Activated CD4-positive, alpha-beta T cell treated with anti-CD3 and anti-CD28 coated beads for 1 hour (primary cell): ENCODE measurements around the gene EFCAB6.

ENCODE experiments used
- DNase-seq: peaks from one replicate; pipeline ENCODE4 v3.0.0-alpha.2; 2020

EFCAB6 gene

DNA sequence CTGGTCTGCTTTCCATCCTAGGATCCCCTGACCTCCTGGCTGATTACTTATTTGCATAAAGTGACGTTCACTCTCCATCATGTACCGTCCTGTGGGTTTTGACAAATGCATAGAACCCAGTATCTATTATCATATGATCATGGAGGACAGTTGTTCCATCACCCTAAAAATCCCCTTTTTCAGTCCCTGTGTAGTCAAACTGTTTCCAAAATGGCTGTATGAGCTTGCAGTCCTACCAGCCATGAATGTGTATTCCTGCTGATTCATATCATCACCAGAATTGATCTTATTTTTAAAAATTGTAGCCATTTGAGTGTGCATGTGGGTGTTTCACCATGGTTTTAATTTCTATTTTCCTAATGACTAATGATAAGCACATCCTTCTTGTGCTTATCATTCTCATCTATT is 291.5 kb downstream of the EFCAB6 start:
- DNase-seq = no peak

DNA sequence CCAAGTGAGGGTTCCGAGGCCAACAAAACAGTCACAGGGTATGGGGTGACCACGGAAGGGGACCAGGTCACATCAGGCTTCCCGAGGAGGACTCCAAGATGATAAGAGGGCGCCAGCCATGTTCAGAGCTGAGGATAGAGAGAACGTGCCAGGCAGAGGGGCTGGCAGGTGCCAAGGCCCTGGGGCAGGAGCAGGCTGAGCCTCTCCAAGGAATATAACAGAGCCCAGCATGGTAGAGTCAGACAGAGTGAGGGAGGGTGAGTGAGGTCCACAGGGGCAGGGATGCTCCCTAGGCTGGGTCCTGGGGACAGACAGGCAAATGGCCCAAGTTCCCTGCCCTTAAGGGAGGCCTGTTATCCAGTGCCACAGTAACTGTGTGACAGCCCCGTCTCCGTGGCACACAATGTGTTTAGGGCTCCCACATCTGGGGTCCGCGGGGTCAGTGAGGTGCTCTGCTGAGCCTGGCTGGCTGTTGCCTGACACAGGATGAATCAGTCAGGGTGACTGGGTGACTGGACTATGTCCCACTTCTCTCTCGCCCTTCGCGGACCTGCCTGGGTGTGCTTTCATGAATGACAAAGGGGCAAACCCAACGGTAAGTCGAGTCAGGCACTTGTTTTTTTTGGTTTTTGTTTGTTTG is 295.0 kb downstream of the EFCAB6 start:
- DNase-seq = no peak

DNA sequence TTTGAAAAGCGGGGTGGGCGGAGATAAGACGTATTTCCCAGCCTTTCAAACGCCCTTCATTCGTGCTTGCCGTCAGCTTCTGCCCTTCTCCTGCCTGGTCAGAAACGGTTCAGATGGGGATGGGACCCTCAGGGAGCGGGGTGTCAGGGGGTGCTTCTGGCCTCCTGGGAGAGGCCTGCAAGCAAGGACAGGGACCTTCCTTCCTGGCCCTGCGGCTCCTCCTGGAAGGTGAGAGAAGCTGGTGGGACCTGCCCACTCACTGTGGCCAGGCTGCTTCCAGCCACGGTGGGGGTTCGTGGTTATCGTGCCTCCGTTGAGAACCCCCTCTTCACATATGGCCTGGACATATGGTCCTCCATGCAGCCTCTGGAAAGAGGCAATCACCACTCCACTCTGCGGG is 295.7 kb downstream of the EFCAB6 start:
- no peak for DNase-seq

DNA sequence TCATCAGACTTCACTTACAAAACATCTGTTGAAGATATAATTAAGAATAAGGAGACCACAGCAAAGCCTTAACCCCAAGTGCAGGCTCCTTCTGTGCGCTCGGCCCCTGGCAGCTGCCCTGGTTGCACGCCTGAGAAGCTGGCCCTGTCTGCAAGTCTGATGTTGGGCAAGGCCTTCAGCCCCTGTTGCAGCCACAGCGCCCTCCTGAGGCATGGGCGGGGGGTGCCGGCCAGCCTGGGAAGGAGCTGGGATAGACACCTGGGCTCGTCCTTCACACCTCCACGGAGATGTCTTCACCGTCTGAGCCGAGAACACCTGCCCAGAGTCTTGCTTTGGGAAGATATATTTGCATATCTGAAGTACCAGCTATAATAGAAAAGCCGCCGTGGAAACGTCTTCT is 296.2 kb downstream of the EFCAB6 start:
- no peak for DNase-seq

DNA sequence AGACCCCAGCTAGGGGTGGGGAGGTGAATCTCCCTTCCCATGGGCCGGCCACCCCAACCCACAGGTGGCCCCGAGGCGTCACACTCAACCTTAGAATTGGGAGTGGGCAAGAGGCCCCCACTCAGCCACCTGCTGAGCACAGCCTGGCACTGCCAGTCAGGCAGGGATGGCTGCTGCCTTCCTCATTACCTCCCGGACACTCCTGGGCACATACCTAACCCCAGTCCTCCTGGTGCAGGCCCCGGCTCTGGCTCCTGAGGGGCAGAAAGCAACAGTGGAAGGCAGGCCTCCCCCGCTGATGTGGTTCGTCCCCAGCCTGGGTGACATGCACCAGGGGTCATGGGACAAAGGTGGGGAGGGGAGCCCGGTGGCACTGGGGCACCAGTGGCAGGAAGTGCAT is 296.7 kb downstream of the EFCAB6 start:
- no peak for DNase-seq

DNA sequence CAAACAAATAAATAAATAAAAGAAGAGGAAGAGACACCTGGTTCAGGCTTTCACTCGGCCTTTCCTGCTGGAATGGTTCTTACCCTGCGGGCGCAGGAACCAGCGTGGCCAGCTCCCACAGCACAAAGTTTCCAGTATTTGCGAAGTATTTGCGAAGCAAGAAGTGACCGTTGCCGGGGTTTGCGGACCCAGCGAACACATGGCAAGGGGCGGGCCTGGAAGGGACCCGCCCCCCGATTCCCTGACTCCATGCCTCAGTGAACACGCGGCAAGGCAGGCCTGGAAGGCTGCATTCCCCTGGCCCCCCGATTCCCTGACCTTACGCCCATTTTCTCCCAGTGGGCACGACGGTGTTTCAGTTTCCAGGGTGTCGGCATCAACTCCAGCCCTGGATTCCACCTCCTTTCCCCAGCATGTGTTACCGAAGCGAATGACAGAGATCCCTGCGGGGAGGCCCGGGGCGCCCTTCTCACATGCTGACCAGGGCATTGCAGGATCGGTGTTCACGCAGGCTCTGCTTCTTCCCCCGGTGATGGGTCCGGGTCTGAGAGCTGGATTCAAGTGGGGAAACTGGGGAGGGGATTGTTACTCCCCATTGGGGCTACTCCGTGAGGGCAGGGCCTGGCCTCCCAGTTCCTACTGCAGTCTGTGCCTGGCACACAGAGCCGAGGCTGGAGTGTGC is 297.5 kb downstream of the EFCAB6 start:
- DNase-seq = no peak

DNA sequence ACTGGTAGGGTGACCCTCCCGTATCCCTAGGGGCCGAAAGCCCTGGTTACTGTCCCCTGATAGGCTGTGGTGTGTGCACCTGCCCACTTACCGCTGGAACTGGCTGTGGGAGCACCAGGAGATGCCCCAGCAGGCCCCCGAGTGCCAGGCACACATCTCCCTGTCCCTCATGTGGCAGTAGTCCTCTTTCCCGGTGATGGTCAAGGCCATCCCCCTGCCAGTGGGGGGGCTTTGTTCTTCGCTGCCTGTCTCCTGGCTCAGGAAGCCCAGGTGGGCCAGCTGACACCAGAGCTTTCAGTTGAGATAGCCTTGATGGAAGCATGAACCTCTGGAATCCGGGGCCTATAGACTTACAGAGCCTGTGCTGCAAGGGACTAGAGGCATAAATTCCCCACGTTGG is 299.8 kb downstream of the EFCAB6 start:
- DNase-seq = no peak

DNA sequence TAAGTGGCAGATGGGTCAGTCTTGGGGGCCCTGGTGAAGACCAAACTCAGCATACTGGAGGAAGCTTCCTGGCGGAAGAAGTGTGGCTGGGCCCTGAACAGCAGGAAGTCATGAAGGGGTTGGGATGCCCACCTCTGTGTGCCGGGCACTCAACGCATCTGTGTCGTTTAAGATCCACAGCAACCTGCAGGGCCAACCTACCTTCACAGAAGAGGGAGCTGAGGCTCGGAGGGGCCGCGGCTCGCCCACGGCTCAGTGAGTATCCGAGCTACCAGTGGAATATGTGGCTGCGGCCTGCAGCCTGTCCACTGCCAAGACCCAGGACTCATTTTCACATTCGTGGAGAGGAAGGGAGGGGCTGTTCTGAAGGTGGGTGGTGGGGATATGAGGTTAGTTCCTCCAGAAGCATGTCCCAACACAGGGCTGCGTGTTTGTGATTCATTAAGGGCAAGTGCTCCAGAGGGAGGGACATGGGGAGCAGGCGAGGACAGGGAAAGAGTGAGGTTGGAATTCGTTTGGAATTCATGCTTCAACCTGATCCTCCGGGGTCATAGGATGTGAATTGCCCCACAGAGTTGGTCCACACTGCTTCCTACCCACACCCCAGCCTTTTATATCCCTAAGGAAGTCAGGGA is 300.7 kb downstream of the EFCAB6 start:
- no peak for DNase-seq

DNA sequence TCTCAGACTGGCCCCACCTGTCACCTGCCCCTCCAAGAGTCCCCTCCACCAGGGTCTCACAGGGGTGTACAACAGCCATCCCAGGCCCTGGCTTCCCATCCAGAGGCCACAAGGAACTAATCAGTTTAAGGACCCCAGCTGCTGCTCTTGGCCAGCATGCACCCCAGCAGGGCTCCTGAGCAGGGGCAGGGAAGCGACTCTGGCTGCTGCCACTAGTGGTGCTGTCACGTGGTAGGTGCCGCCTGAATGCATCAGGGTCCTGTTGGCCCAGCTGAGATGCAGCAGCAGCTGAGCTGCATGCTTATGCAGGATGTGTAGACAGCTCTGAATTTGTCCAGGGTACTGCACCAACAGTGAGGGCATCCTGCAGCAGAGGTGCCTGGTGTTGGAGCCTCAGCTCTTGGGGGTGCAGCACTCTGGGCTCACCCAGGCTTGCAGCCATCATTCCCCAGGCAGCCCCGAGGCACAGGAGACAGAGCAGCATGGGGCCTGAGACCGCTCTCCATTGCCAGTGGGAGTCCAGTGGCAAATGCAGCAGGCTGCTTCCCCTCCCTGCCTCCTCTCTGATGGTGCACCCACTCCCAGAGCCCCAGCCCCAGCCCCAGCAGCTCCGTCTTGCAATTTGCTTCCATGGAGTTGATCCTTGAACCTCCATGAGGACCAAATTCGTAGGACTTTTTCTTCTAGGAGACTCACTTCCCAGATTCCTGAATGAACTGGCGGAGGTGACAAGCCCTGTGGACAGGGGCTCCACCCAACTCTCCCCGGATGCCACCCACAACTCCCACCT is 301.6 kb downstream of the EFCAB6 start:
- no peak for DNase-seq

DNA sequence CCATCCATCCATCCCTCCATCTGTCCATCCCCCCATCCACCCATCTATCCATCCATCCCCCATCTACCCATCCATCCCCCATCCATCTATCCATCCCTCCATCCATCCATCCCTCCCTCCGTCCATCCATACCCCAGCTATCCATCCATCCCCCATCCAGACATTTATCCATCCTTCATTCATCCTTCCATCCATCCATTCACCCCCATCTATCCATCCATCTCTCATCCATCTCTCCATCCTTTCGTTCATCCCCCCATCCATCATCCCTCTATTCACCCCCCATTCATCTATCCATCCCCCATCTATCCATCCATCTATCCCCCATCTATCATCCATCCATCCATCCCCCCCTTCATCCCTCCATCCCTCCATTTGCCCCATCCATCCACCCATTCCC is 302.8 kb downstream of the EFCAB6 start:
- no peak for DNase-seq

DNA sequence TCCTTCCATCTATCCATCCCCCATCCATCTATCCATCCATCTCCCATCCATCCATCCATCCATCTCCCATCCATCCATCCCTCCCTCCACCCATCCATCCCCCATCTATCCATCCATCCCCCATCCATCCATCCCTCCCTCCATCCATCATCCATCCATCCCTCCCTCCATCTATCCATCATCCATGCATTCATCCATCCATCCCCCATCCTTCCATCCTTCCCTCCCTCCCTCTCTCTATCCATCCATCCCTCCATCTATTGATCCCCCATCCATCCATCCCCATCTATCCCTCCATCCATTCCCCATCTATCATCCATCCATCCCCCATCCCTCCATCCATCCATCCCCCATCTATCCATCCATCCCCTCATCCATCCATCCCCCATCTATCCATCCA is 303.6 kb downstream of the EFCAB6 start:
- no peak for DNase-seq

DNA sequence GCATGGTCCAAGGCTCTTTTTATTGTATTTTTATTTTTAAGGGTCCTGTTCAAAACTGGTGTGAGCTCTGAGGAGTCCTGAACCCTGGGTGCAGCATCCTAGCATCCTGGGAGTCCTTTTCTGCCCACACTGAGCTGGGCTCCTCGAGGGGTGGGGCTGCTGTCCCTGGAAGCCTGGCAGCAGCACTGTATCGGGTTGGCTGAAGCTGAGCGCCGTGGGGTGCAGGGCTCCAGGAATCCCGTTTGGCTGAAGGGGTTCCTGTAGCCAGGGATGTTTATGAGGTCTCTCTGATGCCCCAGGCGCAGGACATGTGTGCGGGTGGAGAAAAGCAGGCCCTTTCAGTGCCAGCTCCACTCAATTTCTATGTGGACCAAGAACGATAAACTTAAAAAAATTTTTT is 304.9 kb downstream of the EFCAB6 start:
- no peak for DNase-seq

DNA sequence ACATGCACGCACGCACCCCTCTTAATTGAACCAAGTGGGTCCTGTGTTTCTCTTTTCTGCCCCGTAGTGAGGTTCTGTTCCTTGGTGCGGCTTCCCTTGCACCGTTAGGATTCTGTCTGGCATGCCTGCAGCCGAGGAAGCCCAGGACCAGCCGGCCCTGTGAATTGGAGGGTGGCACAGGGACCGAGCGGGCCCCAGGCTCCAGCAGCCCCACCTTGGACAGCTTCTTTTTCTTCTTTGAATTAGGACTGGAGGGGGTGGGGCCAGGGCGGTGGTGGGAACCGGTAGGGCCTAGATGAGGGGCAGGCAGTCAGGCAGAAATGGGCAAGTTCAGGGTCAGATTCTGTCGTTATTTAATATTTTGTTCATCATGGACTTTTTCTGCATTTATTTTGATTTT is 305.6 kb downstream of the EFCAB6 start:
- DNase-seq = no peak

DNA sequence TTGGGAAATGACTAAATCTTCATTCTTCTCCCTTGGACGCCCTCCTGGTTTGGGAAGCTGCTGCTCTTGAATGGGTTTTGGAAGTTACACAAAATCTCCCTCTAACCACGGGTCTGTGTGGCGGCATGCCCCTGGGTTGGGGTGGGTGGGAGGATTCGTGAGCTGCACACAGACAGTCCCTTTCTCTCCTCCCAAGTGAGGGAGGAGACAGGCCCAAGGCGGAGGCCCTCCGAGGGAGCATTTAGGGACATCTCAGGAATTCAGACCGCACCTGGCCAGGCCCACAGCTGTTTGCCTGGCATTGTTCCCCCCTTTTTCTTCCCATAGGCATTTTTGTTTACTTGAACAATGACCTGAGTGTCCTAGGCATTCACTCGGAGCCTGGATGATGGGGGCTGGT is 306.2 kb downstream of the EFCAB6 start:
- DNase-seq = no peak

DNA sequence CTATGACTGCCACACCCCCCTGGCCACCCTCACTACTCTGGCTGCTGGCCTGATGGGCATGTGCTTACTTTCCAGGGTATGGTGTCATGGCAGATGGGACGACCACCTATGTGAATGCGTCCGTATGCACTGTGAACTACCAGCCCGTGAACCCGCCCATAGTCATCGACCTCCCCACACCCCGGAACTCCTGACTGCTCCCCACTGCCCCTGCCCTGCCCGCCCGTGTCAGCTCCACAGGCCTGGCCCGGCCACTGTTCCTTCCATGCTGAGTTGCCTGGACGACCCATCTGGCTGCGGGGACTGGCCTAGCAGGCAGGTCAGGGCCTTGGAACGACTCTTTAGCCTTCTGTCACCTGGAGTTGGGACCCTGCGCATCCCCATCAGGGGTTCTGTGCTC is 306.7 kb downstream of the EFCAB6 start:
- DNase-seq = no peak

DNA sequence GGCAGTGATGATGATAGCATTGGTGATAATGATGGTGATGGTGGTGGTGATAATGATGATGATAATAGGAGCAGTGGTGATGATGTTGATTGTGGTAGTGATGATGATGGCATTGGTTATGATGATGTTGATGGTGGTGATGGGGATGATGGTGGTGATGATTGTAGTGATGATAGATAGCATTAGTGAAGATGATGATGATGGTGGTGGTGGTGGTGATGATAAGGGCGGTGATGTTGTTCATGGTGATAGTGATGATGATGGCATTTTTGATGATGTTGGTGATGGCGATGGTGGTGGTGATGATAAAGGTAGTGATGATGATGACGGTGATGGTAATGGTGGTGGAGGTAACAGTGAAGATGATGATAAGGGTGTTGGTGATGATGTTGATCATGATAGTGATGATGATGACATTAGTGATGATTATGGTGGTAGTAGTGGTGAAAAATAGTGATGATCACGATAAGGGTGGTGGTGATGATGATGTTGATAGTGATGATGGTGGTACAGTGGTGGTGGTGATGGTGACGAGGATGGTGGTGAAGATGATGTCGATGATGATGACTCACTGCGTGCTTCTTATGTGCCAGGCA is 307.3 kb downstream of the EFCAB6 start:
- DNase-seq = no peak

DNA sequence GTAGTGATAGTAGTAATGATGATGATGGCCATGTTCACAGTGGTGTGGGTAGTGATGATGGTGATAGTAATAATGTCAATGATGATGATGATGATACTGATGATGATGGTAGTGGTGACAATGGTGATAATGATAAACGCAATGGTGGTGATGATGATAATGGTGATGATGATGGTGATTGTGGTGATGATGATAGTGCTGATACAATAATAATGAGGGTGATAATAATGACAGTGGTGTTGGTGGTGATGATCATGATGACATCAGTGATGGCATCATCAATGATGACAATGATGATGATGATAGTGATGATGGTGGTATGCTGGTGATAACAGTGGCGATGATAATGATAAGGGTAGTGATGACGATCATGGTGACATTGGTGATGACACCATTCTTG is 308.0 kb downstream of the EFCAB6 start:
- no peak for DNase-seq

DNA sequence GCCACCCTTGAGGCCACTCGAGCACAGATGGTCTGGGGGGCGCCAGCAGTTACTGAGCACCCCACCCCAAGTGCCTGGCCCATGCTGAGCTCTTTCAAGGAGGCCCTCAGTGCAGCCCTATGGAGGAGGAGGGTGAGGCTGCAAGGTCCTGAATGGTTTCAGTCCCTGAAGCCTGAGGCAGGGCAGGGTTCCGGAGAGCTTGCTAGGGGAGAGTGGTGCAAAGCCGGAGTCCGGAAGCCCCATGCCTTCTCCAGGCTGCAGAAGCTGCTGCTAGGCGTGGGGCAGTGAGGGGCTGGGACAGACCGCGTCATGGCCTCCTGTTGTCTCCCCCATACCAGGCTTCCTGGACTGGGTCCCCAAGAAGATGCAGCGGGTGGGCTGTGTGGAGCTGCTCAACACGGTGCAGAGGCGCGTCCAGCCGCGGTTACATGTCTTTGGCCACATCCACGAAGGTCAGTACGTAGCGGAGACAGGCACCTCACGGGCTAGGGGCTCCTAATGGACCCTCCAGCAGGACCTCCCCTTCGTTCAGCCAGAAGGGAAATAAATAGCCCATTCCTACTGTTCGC is 309.7 kb downstream of the EFCAB6 start:
- DNase-seq = no peak

DNA sequence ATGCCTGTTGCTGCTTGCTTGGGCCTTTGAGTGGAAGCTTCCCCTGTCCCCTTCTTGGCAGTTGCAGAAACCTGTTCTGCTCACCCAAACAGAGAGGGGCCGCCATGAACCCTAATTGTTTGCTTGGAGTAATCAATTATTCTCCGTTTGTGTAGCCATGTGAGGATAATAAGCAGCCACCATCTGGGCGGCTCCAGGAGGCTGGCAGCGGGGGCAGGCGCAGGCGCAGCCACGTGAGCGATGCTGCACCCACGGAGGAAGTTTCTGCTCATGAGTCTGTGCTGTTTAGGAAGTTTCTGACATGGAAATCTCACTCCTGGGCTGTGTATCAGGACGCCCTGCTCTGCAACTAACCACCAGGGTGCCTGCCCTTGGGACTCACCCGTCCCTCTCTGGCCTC is 310.2 kb downstream of the EFCAB6 start:
- DNase-seq = no peak

DNA sequence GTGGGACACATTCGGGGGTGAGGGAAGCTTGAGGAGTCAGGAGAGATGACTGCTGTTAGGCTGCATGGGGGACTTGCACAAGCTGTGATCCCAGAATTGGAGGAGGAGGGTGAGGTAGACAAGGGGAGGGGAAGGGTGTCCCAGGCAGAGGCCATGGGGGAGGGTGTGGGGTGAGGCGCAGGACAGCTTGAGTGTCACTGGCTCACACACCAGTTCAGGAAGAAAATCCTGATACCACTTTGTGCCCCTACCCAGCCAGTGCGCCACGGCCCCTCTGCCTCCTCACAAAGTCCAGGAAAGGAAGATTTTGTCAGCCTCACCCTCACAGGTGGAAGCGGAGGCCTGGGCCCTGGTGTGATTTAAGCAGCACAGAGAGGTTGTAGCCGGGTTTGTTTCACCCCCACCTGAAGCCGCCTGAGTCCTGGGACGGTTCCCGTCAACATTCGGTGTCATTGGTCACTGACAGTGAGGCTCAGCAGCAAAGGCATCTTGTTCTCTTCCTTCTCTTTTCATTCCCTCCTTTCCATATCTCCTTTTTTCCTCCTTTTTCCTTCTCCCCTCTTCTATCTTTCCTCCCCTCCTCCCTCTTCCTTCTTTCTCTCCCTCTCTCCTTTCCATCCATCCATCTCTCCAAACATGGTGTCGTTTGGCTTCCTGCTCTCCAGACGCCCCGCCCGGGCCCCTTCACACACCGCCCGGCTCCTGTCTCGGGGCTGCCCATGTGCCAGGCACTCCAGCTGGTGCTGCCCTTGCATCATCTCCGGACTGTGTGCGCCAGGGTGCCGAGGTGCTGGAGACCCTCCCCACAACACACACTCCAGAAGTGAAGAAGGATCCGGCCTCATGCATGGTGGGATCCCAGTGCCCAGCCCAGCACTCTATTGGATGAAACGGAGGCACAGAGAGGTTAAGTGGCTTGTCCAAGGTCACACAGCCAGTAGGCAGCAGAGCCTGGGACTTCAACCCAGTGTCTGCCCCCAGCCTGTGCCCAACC is 311.0 kb downstream of the EFCAB6 start:
- no peak for DNase-seq

DNA sequence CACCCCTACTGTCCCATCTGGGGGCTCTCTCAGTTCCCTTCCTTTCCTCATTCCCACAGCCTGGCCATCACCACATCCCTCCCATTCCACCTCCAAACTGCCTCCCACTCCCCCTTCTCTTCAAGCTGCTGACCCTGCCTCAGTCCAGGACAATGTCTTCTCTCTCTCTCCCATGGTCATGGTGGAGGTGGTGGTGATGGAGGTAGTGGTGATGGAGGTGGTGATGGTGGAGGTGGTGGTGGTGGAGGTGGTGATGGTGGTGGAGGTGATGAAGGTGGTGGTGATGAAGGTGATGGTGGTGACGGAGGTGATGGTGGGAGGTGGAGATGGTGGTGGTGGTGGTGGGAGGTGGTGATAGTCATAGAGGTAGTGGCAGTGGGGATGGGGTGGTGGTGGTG is 313.2 kb downstream of the EFCAB6 start:
- DNase-seq = no peak
